IPS-20b (cell line): ENCODE results near the gene TXNL4A.

Experiments
- H3K27ac ChIP-seq: one replicate; pipeline ENCODE4 v1.5.1; 2013; ENCODE audit warnings: low read length
- H3K27me3 ChIP-seq: 2 replicates; pipeline ENCODE4 v1.6.1; 2013; ENCODE audit warnings: mild to moderate bottlenecking, low read length, inconsistent platforms; ENCODE audit not compliant: insufficient read depth
- H3K36me3 ChIP-seq: 2 replicates; pipeline ENCODE4 v1.6.1; 2013; ENCODE audit warnings: low read depth, mild to moderate bottlenecking, inconsistent platforms, low read length, moderate library complexity; ENCODE audit not compliant: insufficient read depth
- H3K4me1 ChIP-seq: 2 replicates; pipeline ENCODE4 v1.6.1; 2013; ENCODE audit warnings: mild to moderate bottlenecking, control low read depth, inconsistent platforms, low read length, moderate library complexity; ENCODE audit not compliant: insufficient read depth
- H3K4me3 ChIP-seq: 2 replicates; pipeline ENCODE4 v1.5.1; 2013; ENCODE audit warnings: mild to moderate bottlenecking, low read length, inconsistent platforms
- H3K9ac ChIP-seq: 2 replicates; pipeline ENCODE4 v1.6.1; 2013; ENCODE audit warnings: low read depth, mild to moderate bottlenecking, inconsistent platforms, low read length, moderate library complexity
- H3K9me3 ChIP-seq: 2 replicates; pipeline ENCODE4 v1.6.1; 2013; ENCODE audit warnings: mild to moderate bottlenecking, low read depth, low read length, inconsistent platforms; ENCODE audit not compliant: insufficient read depth

TXNL4A gene

GRCh38 chr18:79944126-79944731, 44.1 kb downstream of the TXNL4A start:
- H3K9ac ChIP-seq, result no peak overlapping the region
- no peak overlapping the region for H3K4me3 ChIP-seq
- peaks cover 6% of the 10 kb centered on the region; the same call in 1 of the 2 replicates for H3K27me3 ChIP-seq
- no peaks in the 10 kb centered on the region for H3K9me3 ChIP-seq
- H3K27ac ChIP-seq, result no peak overlapping the region
- no peaks in the 10 kb centered on the region for H3K36me3 ChIP-seq
- H3K4me1 ChIP-seq, result no peaks in the 10 kb centered on the region

GRCh38 chr18:79943608-79944125, 44.7 kb downstream of the TXNL4A start:
- Histone ChIP-seq H3K27ac (no peak overlapping the region), H3K9me3 (no peaks in the 10 kb centered on the region), H3K27me3 (peaks cover under 1% of the 10 kb centered on the region; the same call in 1 of the 2 replicates), H3K36me3 (no peaks in the 10 kb centered on the region), H3K4me1 (no peaks in the 10 kb centered on the region), H3K4me3 (no peak overlapping the region), H3K9ac (no peak overlapping the region)

GRCh38 chr18:79942786-79943607, 45.4 kb downstream of the TXNL4A start:
- Histone ChIP-seq H3K9ac (no peak overlapping the region), H3K9me3 (no peaks in the 10 kb centered on the region), H3K4me3 (no peak overlapping the region), H3K27me3 (no peaks in the 10 kb centered on the region), H3K4me1 (no peaks in the 10 kb centered on the region), H3K36me3 (no peaks in the 10 kb centered on the region), H3K27ac (no peak overlapping the region)

GRCh38 chr18:79942211-79942610, 46.2 kb downstream of the TXNL4A start:
- Histone ChIP-seq H3K4me3 (no peak overlapping the region), H3K4me1 (no peaks in the 10 kb centered on the region), H3K36me3 (no peaks in the 10 kb centered on the region), H3K9me3 (no peaks in the 10 kb centered on the region), H3K27me3 (no peaks in the 10 kb centered on the region), H3K27ac (no peak overlapping the region), H3K9ac (no peak overlapping the region)

- Histone ChIP-seq H3K9me3 (no peaks in the 10 kb centered on the region), H3K27ac (no peak overlapping the region), H3K36me3 (no peaks in the 10 kb centered on the region), H3K4me1 (no peaks in the 10 kb centered on the region), H3K4me3 (no peak overlapping the region), H3K9ac (no peak overlapping the region), H3K27me3 (no peaks in the 10 kb centered on the region)
Measured at GRCh38 chr18:79941473-79942119, 46.8 kb downstream of the TXNL4A start.

- no peak overlapping the region for H3K4me3 ChIP-seq
Measured at GRCh38 chr18:79940814-79941472, 47.4 kb downstream of the TXNL4A start.

GRCh38 chr18:79940126-79940813, 48.1 kb downstream of the TXNL4A start:
- Histone ChIP-seq H3K27me3 (no peaks in the 10 kb centered on the region), H3K27ac (no peak overlapping the region), H3K9ac (no peak overlapping the region), H3K36me3 (no peaks in the 10 kb centered on the region), H3K4me3 (no peak overlapping the region), H3K4me1 (no peaks in the 10 kb centered on the region), H3K9me3 (no peaks in the 10 kb centered on the region)

More at GRCh38 chr18:79940814-79941472, 47.4 kb downstream of the TXNL4A start:
- no peaks in the 10 kb centered on the region for H3K4me1 ChIP-seq
- H3K9me3 ChIP-seq, result no peaks in the 10 kb centered on the region
- no peaks in the 10 kb centered on the region for H3K27me3 ChIP-seq
- H3K27ac ChIP-seq, result no peak overlapping the region
- no peaks in the 10 kb centered on the region for H3K36me3 ChIP-seq
- no peak overlapping the region for H3K9ac ChIP-seq

- no peaks in the 10 kb centered on the region for H3K36me3 ChIP-seq
- H3K9me3 ChIP-seq, result no peaks in the 10 kb centered on the region
- no peaks in the 10 kb centered on the region for H3K27me3 ChIP-seq
- H3K4me1 ChIP-seq, result no peaks in the 10 kb centered on the region
- no peak overlapping the region for H3K4me3 ChIP-seq
- no peak overlapping the region for H3K27ac ChIP-seq
- H3K9ac ChIP-seq, result no peak overlapping the region
Measured at GRCh38 chr18:79939096-79939495, 49.3 kb downstream of the TXNL4A start.

GRCh38 chr18:79938196-79938595, 50.2 kb downstream of the TXNL4A start:
- Histone ChIP-seq H3K4me3 (no peak overlapping the region), H3K27ac (no peak overlapping the region), H3K9me3 (no peaks in the 10 kb centered on the region), H3K4me1 (no peaks in the 10 kb centered on the region), H3K9ac (no peak overlapping the region), H3K36me3 (no peaks in the 10 kb centered on the region), H3K27me3 (no peaks in the 10 kb centered on the region)

- no peak overlapping the region for H3K27ac ChIP-seq
- H3K4me1 ChIP-seq, result no peaks in the 10 kb centered on the region
- H3K4me3 ChIP-seq, result no peak overlapping the region
- H3K36me3 ChIP-seq, result no peaks in the 10 kb centered on the region
- H3K27me3 ChIP-seq, result no peaks in the 10 kb centered on the region
- H3K9me3 ChIP-seq, result 0 out of 2 replicates have a peak, but pooled peaks cover 3% of the 10 kb centered on the region
- H3K9ac ChIP-seq, result no peak overlapping the region
Measured at GRCh38 chr18:79937103-79937860, 51.1 kb downstream of the TXNL4A start.
